Measurements from ENCODE around the gene FRMPD4. TPM values are rescaled to one million over a fixed set of nuclear protein-coding genes. Genes with fewer than 3 reads are reported as not detected.

Gene FRMPD4
- total RNA-seq, 1 experiment from 2014 or later = not detected

DNA sequence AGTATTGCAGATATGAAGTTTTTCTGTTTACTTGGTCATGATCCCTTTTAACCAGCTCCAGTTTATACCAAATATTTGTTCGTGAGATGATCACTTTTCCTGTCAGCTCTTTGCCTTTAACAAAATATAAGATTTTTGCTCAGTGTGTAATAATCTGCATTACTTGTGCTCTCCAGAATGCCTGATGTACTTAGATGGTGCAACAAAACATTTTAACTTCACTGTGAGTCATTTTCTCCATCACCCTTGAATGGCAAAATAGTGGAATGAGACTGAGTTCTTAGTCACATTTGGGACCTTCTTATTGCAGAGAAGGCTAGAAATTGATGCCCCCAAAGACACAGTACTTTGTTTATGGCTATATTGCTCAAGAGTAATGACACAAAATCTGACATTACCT, 252.0 kb downstream of the FRMPD4 start:
- Histone ChIP-seq H3K9me2 (replicated peaks; ENCODE audit: insufficient read depth, low read length) (no peaks in the 10 kb centered on the region), H3K27ac (ENCODE audit: low read length) (no peak overlapping the region), H3K4me1 (ENCODE audit: low read length) (no peaks in the 10 kb centered on the region), H3K9me3 (ENCODE audit: low read length) (no peaks in the 10 kb centered on the region), H3K36me3 (ENCODE audit: insufficient read depth, low read length) (no peaks in the 10 kb centered on the region), H3K79me2 (ENCODE audit: low read length) (no peaks in the 10 kb centered on the region), H3K27me3 (ENCODE audit: low read length) (no peaks in the 10 kb centered on the region), H4K20me1 (ENCODE audit: insufficient read depth, low read depth, low read length) (no peaks in the 10 kb centered on the region), H3K4me3 (ENCODE audit: low read length) (no peak overlapping the region), H3K9ac (ENCODE audit: low read length) (no peak overlapping the region), H3K4me2 (ENCODE audit: low read depth, low read length, poor library complexity, severe bottlenecking) (no peak overlapping the region), H2AFZ (ENCODE audit: low read length) (no peak overlapping the region)
- no peak for DNase-seq

DNA sequence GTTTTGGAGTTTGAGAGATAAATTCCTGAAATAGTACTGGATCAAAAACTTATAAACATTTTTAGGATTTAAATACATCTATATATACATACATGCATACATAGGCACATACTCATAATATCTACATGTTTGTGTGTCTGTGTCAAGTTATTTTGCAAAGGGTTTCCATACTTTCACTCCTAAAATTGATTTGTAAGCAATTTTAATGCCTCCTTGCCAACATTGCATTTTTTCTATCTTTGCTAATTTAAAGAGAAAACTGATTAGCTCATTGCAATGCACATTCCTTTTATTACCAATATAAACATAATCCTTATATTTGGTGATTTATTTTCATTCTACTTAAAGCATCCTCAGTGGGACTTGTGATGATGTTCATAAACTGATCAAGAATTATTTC, 258.3 kb downstream of the FRMPD4 start:
- Histone ChIP-seq H3K9me3 (ENCODE audit: low read length) (no peaks in the 10 kb centered on the region), H3K27ac (ENCODE audit: low read length) (no peak overlapping the region), H3K36me3 (ENCODE audit: insufficient read depth, low read length) (no peaks in the 10 kb centered on the region), H3K4me2 (ENCODE audit: low read depth, low read length, poor library complexity, severe bottlenecking) (no peak overlapping the region), H3K4me3 (ENCODE audit: low read length) (no peak overlapping the region), H3K4me1 (ENCODE audit: low read length) (no peaks in the 10 kb centered on the region), H4K20me1 (ENCODE audit: insufficient read depth, low read depth, low read length) (no peaks in the 10 kb centered on the region), H3K27me3 (ENCODE audit: low read length) (no peaks in the 10 kb centered on the region), H3K9me2 (replicated peaks; ENCODE audit: insufficient read depth, low read length) (no peaks in the 10 kb centered on the region), H3K9ac (ENCODE audit: low read length) (no peak overlapping the region), H3K79me2 (ENCODE audit: low read length) (no peaks in the 10 kb centered on the region), H2AFZ (ENCODE audit: low read length) (no peak overlapping the region)
- DNase-seq = no peak

DNA sequence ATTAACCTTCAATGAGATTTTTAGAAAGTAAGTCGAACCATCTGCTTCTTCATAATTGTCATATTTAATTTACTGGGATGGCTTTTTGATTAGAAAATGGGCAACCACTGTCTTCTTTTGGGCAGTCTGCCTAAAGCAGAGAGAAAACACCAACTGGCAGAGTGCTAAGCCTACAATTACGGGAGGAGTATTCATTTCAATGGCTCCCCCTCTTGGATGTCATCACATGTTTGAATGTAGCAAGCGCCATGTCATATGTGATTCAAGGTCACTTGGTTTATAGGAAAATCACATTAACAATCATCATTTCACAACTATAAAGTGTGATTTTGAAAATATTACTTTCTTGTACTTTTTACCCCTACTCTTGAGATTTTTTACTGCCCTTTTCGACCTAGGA, 261.9 kb downstream of the FRMPD4 start:
- H3K79me2 ChIP-seq (ENCODE audit: low read length) = no peaks in the 10 kb centered on the region
- no peak overlapping the region for H3K4me2 ChIP-seq (ENCODE audit: low read depth, low read length, poor library complexity, severe bottlenecking)
- H3K27ac ChIP-seq (ENCODE audit: low read length) = no peak overlapping the region
- no peaks in the 10 kb centered on the region for H3K9me2 ChIP-seq (replicated peaks; ENCODE audit: insufficient read depth, low read length)
- H3K4me3 ChIP-seq (ENCODE audit: low read length) = no peak overlapping the region
- no peak overlapping the region for H3K9ac ChIP-seq (ENCODE audit: low read length)
- H2AFZ ChIP-seq (ENCODE audit: low read length) = no peak overlapping the region
- H3K9me3 ChIP-seq (ENCODE audit: low read length) = no peaks in the 10 kb centered on the region
- no peaks in the 10 kb centered on the region for H3K36me3 ChIP-seq (ENCODE audit: insufficient read depth, low read length)
- H3K4me1 ChIP-seq (ENCODE audit: low read length) = no peaks in the 10 kb centered on the region
- no peaks in the 10 kb centered on the region for H4K20me1 ChIP-seq (ENCODE audit: insufficient read depth, low read depth, low read length)
- no peaks in the 10 kb centered on the region for H3K27me3 ChIP-seq (ENCODE audit: low read length)
- no peak for DNase-seq

DNA sequence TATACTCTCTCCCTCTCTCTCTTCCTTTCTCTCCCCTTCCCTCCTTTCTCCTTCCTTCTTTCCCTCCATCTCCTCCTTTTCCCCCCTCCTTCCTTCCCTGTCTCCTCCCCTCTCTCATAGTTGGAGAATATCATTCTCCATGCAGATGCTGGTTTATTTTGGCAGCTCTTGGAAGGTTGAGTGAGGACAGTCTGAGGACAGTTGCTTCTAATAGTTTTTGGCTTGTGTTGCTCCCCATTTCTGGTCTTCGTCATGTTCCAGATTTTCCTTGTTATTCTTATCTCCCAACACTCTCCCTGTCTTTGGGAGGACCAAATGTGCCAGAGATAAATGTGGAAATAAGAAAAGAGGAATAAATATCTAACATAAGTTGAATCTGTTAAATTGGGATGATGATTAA, 263.0 kb downstream of the FRMPD4 start:
- Histone ChIP-seq H4K20me1 (ENCODE audit: insufficient read depth, low read depth, low read length) (no peaks in the 10 kb centered on the region), H3K9ac (ENCODE audit: low read length) (no peak overlapping the region), H3K9me3 (ENCODE audit: low read length) (no peaks in the 10 kb centered on the region), H3K27me3 (ENCODE audit: low read length) (no peaks in the 10 kb centered on the region), H2AFZ (ENCODE audit: low read length) (no peak overlapping the region), H3K79me2 (ENCODE audit: low read length) (no peaks in the 10 kb centered on the region), H3K9me2 (replicated peaks; ENCODE audit: insufficient read depth, low read length) (no peaks in the 10 kb centered on the region), H3K4me1 (ENCODE audit: low read length) (no peaks in the 10 kb centered on the region), H3K4me3 (ENCODE audit: low read length) (no peak overlapping the region), H3K4me2 (ENCODE audit: low read depth, low read length, poor library complexity, severe bottlenecking) (no peak overlapping the region), H3K27ac (ENCODE audit: low read length) (no peak overlapping the region), H3K36me3 (ENCODE audit: insufficient read depth, low read length) (no peaks in the 10 kb centered on the region)
- DNase-seq = no peak

DNA sequence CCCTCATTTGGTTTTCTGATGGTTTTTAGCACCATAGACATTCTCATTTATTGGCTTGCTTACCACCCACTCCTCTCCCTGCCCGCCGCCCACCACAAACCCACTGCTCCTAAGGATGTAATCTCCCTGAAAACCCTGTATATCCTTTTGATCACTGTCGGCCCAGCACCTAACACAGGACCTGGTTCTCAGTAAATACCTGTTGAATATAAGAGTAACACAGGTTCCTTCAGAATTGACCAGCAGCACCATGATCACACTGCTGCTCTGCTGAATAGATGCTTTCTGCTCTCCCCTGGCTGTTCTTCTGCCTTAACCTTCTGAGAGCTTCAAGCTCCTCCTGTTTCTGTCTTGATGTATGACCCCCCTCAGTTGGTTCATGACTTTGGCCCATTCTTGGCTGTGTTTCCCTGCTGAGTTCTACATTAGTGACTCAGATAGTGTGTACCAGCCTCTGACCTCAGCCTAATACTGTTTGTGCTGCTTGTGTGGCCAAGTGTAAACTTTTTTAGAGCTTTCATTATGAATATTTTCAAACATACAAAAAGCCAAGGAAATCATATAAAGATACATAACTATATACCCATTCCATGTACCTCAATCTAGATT, 265.3 kb downstream of the FRMPD4 start:
- H3K4me2 ChIP-seq (ENCODE audit: low read depth, low read length, poor library complexity, severe bottlenecking) = no peak overlapping the region
- H3K4me1 ChIP-seq (ENCODE audit: low read length) = no peaks in the 10 kb centered on the region
- no peaks in the 10 kb centered on the region for H3K79me2 ChIP-seq (ENCODE audit: low read length)
- DNase-seq = no peak
- H3K9me2 ChIP-seq (replicated peaks; ENCODE audit: insufficient read depth, low read length) = no peaks in the 10 kb centered on the region
- H4K20me1 ChIP-seq (ENCODE audit: insufficient read depth, low read depth, low read length) = no peaks in the 10 kb centered on the region
- no peak overlapping the region for H2AFZ ChIP-seq (ENCODE audit: low read length)
- no peaks in the 10 kb centered on the region for H3K9me3 ChIP-seq (ENCODE audit: low read length)
- H3K36me3 ChIP-seq (ENCODE audit: insufficient read depth, low read length) = no peaks in the 10 kb centered on the region
- H3K9ac ChIP-seq (ENCODE audit: low read length) = no peak overlapping the region
- H3K27me3 ChIP-seq (ENCODE audit: low read length) = no peaks in the 10 kb centered on the region
- H3K27ac ChIP-seq (ENCODE audit: low read length) = no peak overlapping the region
- H3K4me3 ChIP-seq (ENCODE audit: low read length) = no peak overlapping the region

DNA sequence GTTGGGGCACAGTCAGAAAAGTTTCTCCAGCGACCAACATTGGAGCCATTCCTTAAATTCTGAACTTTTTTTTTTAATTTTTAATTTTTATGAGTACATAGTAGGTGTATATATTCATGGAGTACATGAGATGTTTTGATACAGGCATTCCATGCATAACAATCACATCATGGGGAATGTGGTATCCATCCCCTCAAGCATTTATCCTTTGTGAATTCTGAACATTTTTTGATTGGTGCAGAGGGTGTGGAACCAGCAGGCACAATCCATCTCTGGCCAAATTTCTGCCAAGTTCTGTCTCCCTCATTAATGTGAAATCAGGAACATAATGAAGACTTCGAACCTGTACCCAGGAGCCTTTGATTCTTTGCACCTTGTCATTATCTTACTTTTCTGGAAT, 267.0 kb downstream of the FRMPD4 start:
- Histone ChIP-seq H3K36me3 (ENCODE audit: insufficient read depth, low read length) (no peaks in the 10 kb centered on the region), H3K27ac (ENCODE audit: low read length) (no peak overlapping the region), H3K9ac (ENCODE audit: low read length) (no peak overlapping the region), H3K9me2 (replicated peaks; ENCODE audit: insufficient read depth, low read length) (no peaks in the 10 kb centered on the region), H3K4me2 (ENCODE audit: low read depth, low read length, poor library complexity, severe bottlenecking) (no peak overlapping the region), H3K4me3 (ENCODE audit: low read length) (no peak overlapping the region), H3K4me1 (ENCODE audit: low read length) (no peaks in the 10 kb centered on the region), H2AFZ (ENCODE audit: low read length) (no peak overlapping the region), H3K27me3 (ENCODE audit: low read length) (no peaks in the 10 kb centered on the region), H3K9me3 (ENCODE audit: low read length) (no peaks in the 10 kb centered on the region), H4K20me1 (ENCODE audit: insufficient read depth, low read depth, low read length) (no peaks in the 10 kb centered on the region), H3K79me2 (ENCODE audit: low read length) (no peaks in the 10 kb centered on the region)
- no peak for DNase-seq

DNA sequence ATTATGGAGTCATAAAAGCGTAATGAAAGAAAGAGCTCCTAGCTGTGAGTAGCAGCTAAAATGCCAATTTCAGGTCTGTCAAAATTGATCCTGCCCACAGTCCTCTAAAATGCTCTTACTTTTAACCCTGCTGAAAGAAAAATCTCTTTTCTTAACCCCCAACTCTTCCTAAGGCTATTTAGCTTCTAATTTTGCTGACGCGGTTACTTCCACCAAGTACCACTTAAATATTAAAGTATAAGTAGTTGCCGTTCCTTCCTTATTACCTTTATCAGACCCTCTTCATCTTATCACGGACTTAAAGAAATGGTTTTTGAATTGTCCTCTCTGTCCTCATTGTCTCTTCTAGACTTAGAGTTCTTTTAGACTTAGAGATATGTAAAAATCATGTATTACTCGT, 272.2 kb downstream of the FRMPD4 start:
- no peak for DNase-seq
- no peak overlapping the region for H3K27ac ChIP-seq (ENCODE audit: low read length)
- no peak overlapping the region for H3K9ac ChIP-seq (ENCODE audit: low read length)
- H3K4me2 ChIP-seq (ENCODE audit: low read depth, low read length, poor library complexity, severe bottlenecking) = no peak overlapping the region
- H4K20me1 ChIP-seq (ENCODE audit: insufficient read depth, low read depth, low read length) = no peaks in the 10 kb centered on the region
- no peak overlapping the region for H2AFZ ChIP-seq (ENCODE audit: low read length)
- H3K27me3 ChIP-seq (ENCODE audit: low read length) = no peaks in the 10 kb centered on the region
- H3K9me3 ChIP-seq (ENCODE audit: low read length) = no peaks in the 10 kb centered on the region
- no peaks in the 10 kb centered on the region for H3K36me3 ChIP-seq (ENCODE audit: insufficient read depth, low read length)
- H3K4me1 ChIP-seq (ENCODE audit: low read length) = no peaks in the 10 kb centered on the region
- H3K79me2 ChIP-seq (ENCODE audit: low read length) = no peaks in the 10 kb centered on the region
- no peaks in the 10 kb centered on the region for H3K9me2 ChIP-seq (replicated peaks; ENCODE audit: insufficient read depth, low read length)
- no peak overlapping the region for H3K4me3 ChIP-seq (ENCODE audit: low read length)

DNA sequence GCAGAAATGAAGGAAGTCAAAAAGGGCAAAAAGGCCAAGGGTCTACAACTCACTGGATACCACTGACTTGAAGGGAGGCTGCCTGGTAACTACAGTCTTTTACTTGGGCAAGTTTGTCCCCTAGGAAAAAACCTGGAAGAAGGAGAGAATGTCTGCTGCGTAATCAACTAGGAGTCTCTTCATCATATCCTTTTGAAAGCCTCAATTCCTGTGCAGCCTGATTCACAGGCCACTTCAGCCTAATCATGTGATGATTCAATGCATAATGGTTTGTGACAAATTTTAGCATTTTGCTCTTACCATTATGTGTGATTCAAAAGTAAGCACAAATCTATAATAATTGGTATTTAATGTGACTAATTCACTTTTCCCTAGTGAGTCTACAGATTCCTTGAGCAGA, 273.6 kb downstream of the FRMPD4 start:
- no peaks in the 10 kb centered on the region for H3K27me3 ChIP-seq (ENCODE audit: low read length)
- H3K4me1 ChIP-seq (ENCODE audit: low read length) = no peaks in the 10 kb centered on the region
- H3K9me2 ChIP-seq (replicated peaks; ENCODE audit: insufficient read depth, low read length) = no peaks in the 10 kb centered on the region
- no peak overlapping the region for H2AFZ ChIP-seq (ENCODE audit: low read length)
- H3K79me2 ChIP-seq (ENCODE audit: low read length) = no peaks in the 10 kb centered on the region
- H3K9ac ChIP-seq (ENCODE audit: low read length) = no peak overlapping the region
- no peak overlapping the region for H3K27ac ChIP-seq (ENCODE audit: low read length)
- no peak overlapping the region for H3K4me3 ChIP-seq (ENCODE audit: low read length)
- H4K20me1 ChIP-seq (ENCODE audit: insufficient read depth, low read depth, low read length) = no peaks in the 10 kb centered on the region
- no peaks in the 10 kb centered on the region for H3K36me3 ChIP-seq (ENCODE audit: insufficient read depth, low read length)
- DNase-seq = no peak
- H3K9me3 ChIP-seq (ENCODE audit: low read length) = no peaks in the 10 kb centered on the region
- no peak overlapping the region for H3K4me2 ChIP-seq (ENCODE audit: low read depth, low read length, poor library complexity, severe bottlenecking)

DNA sequence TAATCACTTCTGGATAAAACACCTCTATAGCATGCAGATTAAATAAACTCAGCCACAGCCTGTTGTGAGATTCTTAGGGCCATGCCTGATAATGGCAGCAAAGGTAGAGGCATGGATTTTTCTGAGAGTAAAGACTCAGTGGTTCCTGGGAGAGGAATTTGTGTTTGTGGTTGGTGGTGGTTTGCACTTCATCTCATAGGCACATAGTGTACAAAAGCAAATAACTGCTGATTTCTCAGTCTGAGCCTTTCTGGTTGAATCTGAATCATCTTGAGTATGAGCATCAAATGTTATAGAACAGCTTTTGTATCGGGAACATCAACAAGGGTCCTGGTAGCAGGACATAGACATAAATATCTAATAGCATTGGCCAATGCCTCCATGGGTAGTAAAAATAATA, 274.3 kb downstream of the FRMPD4 start:
- no peak for DNase-seq
- H3K9me2 ChIP-seq (replicated peaks; ENCODE audit: insufficient read depth, low read length) = no peaks in the 10 kb centered on the region
- H3K36me3 ChIP-seq (ENCODE audit: insufficient read depth, low read length) = no peaks in the 10 kb centered on the region
- no peak overlapping the region for H3K4me3 ChIP-seq (ENCODE audit: low read length)
- H3K9me3 ChIP-seq (ENCODE audit: low read length) = no peaks in the 10 kb centered on the region
- H4K20me1 ChIP-seq (ENCODE audit: insufficient read depth, low read depth, low read length) = no peaks in the 10 kb centered on the region
- no peaks in the 10 kb centered on the region for H3K4me1 ChIP-seq (ENCODE audit: low read length)
- no peak overlapping the region for H3K27ac ChIP-seq (ENCODE audit: low read length)
- H3K4me2 ChIP-seq (ENCODE audit: low read depth, low read length, poor library complexity, severe bottlenecking) = no peak overlapping the region
- no peak overlapping the region for H2AFZ ChIP-seq (ENCODE audit: low read length)
- no peaks in the 10 kb centered on the region for H3K79me2 ChIP-seq (ENCODE audit: low read length)
- H3K9ac ChIP-seq (ENCODE audit: low read length) = no peak overlapping the region
- no peaks in the 10 kb centered on the region for H3K27me3 ChIP-seq (ENCODE audit: low read length)

Measured in Karpas-422 (cell line).